MV-4-11 (cell line): ENCODE data around the gene MT1M.
A peak's percentile ranks its signal among the peaks of the same experiment; 100 is the strongest.

ENCODE experiments used
- DNase-seq: peaks from one replicate; lab custom pipeline; 2025; lab: John Stamatoyannopoulos, UW

Gene MT1M

DNA sequence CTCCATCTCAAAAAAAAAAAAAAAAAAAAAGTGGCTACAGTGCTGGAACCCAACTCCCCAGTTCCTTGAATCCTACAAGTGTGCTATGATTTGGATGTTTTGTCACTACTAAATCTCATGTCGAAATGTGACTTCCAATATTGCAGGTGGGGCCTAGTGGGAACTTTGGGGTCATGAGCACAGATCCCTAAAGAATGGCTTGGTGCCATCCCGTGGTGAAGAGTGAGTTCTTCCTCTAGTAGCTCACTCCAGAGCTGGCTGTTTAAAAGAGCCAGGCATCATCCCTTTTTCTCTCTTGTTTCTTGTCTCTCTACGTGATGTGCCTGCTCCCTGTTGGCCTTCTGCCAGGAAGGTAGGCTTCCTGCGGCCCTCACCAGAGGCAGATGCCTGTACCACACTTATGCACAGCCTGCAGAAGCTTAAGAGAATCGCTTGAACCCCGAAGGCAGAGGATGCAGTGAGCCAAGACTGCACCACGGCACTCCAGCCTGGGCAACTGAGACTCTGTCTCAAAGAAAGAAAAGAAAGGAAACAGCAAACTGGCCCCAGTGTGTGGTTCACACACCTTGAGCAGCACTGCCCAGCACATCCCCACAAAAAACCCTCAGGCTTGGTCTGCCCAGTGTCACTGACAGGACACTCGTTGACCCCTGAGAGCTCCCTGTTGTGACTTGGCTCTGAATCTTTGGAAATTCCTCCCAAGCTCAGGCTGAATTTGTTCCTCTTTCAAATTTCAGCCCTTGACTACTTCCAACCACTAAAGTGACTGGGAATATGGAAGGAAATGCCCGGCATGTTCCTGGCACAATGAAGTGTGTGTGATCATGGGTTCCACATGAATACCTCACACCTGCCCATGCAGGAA, 3.7 kb upstream of the MT1M start:
- no peak for DNase-seq

DNA sequence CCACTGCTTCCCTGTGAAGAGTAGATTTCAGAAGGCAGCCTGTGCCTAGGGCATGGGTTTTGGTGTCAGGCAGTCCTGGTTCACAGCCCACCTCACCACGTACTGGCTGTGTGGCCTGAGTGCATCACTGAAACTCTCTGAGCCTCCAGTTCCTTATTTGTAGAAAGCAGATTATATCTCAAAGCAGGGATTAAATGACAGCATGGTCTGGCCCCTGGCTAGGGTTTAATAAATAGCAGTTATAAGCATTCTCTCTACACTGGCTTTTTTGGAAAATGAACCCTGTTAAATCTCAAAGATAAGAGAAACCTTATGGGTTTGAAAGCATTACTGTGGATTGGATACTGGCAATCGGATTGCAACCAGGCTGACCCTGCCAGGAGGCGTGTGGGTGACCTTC, 2.9 kb upstream of the MT1M start:
- DNase-seq: peak; percentile 34

DNA sequence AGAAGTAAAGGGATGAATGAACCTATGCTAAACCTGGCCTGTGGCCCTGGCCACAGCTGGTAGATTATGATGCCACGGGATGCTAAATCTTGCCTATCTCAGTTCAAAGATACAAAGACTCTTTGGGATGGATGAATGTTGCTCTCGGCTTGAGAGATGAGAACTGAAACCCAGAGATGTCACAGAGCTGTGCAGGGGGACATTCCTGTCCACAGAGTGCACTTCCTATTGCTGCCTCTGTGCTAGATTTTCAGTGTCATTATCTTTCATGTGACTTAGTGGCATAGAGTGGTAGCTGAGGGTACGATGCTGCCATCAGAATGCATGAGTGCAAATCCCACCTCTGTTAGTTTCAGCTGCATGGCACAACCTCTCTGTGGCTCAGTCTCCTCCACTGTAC, 2.3 kb upstream of the MT1M start:
- peak; percentile 65 for DNase-seq

DNA sequence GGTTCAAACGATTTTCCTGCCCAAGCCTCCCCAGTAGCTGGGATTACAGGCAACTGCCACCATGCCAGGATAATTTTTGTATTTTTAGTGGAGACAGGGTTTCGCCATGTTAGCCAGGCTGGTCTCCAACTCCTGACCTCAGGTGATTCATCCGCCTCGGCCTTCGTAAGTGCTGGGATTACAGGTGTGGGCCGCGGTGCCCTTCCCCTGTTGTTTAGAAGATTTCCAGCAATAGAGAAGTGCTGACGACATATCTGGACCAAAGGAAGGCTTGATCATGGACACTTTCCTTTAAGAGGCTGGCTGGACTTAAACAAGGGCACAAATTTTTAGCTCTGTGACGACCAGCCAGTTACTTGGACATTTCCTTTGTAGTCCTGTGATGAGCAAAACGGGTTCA, 1.3 kb upstream of the MT1M start:
- DNase-seq: no peak

DNA sequence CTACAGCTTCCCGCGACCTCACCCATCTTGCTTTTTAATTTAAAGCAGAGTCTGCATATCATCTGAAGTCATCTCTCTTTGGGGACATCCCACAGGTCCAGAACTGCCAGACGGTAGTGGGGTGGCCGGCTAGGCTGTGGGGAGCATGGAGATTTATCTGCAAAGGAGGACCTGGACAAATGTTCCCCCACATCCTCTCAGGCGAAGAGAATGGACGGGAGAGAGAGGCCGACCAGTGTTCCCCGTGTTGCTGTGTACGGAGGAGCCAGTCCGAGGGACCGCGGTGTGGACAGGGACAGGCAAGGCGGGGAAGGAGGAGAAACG, 665 bp upstream of the MT1M start:
- DNase-seq: no peak

DNA sequence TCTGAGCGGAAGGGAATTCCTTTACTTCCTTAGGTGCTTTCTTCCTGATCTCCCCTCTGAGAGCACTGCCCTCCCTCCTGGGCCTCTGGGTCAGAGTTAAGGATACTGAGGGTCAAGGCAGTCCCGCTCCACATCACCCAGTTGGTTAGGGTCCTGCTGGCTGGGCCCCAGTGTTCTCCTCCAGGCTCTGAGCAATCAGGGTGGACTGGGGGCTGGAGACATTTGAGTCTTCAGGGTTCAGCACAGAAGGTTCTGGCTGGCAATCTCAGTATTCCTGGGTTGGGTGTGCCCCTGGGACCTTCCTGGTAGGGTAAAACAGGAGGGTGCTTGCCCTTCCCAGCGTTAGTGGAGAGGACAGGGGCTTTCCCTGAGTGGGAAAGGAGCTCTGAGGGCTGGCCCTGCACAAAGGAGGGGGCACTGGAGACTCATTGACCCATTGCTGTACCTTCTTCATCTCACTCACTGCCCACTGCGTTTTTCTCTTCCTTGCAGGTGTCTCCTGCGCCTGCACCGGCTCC, 448 bp downstream of the MT1M start:
- DNase-seq: no peak

DNA sequence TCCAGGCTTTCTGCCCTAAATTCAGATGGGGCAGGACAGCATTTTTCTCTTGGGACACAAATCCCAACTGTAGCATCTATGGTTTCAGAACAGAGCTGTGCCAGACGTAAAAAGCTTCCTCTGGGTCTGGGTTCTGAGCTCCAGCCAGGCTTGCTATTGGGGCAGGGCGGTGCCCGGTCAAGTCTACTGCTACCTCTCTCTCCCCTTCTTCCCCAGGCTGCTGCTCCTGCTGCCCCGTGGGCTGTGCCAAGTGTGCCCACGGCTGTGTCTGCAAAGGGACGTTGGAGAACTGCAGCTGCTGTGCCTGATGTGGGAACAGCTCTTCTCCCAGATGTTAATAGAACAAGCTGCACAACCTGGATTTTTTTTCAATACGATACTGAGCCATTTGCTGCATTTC, 1.1 kb downstream of the MT1M start:
- DNase-seq: no peak

DNA sequence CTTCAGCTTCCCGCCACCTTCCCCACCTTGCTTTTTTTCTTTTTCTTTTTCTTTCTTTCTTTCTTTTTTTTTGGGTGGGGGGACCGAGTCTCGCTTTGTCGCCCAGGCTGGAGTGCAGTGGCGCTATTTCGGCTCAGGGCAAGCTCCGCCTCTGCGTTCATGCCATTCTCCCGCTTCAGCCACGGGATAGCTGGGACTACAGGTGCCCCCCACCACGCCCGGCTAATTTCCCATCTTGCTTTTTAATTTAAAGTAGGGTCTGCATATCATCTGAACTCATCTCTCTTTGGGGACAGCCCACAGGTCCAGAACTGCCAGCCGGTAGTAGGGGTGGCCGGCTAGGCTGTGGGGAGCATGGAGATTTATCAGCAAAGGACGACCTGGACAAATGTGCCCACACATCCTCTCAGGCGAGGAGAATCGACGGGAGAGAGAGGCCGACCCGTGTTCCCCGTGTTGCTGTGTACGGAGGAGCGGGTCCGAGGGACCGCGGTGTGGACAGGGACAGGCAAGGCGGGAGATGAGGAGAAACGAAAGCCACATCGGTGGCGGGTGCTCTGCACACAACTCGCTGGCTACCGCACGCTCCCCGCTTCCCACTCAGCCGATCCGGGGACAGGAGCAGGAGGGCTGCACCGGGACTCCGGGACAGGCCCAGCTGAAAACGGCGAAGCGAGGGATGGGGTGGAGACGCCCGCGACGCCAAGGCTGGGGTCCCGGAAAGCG, 2.4 kb downstream of the MT1M start:
- no peak for DNase-seq

DNA sequence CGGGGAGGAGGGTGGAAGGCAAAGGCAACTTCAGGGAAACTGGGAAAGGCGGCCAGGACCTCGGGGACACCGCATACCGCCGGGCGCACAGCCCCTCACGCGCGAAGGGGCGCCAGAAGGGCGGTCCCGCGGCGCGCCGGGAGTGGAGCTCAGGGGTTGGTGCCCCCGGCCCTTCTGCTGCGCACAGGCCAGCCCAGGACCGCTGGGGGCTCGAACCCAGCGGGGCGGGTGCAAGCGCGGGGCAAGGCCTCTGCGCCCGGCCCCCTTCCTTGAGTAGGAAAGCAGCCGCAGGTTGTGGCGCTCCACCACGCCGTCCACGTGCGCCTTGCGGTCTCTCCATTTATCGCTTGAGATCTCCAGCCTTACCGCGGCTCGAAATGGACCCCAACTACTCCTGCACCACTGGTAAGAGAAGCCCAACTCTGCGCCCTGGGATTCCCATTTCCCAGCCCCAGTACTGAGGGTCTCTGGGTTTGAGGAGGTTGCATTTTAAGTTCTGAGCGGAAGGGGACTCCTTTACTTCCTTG, 3.0 kb downstream of the MT1M start:
- DNase-seq: no peak

DNA sequence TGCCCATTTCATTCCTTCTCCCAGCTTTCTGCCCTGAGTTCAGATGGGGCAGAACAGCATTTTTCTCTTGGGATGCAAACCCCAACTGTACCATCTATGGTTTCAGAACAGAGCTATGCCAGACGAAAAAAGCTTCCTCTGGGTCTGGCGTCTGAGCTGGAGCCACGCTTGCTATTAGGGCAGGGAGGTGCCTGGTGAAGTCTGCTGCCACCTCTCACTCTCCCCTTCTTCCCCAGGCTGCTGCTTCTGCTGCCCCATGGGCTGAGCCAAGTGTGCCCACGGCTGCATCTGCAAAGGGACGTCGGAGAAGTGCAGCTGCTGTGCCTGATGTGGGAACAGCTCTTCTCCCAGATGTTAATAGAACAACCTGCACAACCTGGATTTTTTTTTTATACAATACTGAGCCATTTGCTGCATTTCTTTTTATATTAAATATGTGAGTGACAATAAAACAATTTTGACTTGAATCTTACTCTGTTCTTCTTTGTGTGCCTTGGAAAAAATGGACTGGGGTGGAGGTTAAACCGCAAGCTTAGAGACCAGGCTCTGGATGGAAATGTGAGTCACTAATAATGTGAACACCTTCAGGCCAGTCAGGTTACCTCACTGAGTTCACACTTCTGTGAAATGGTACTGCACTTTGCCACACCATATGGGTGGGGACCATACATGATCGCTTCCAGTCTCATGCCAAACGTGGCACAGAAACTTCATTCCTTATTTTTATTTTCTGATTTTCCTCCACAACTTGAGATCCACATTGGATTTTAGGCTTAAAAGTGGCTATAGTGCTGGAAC, 4.4 kb downstream of the MT1M start:
- DNase-seq: no peak

DNA sequence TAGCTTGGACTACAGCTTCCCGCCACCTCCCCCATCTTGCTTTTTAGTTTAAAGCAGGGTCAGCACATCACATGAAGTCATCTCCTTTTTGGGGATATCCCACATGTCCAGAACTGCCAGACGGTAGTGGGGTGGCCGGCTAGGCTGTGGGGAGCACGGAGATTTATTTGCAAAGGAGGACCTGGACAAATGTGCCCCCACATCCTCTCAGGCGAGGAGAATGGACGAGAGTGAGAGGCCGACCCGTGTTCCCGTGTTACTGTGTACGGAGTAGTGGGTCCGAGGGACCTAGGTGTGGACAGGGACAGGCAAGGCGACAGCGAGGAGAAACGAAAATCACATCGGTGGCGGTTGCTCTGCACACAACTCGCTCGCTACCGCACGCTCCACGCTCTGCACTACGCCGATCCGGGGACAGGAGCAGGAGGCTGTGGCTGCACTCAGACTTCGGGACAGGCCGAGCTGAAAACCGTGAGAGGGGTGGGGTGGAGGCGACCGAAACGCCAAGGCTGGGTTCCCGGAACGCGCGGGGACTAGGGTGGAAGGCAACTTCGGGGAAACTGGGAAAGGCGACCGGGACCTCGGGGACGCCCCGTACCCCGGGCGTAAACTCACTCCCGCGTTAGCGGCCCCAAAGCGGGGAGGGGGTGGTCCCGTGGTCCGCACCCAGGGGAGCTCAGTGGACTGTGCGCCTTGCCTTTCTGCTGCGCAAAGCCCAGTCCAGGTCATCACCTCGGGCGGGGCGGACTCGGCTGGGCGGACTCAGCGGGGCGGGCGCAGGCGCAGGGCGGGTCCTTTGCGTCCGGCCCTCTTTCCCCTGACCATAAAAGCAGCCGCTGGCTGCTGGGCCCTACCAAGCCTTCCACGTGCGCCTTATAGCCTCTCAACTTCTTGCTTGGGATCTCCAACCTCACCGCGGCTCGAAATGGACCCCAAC, 5.6 kb downstream of the MT1M start, which contains the start of gene MT1A:
TSS of gene MT1A (plus strand) at position 853 of the 937 bp plus-strand sequence. CDS start at position 926, 73 bp downstream.
- no peak for DNase-seq

DNA sequence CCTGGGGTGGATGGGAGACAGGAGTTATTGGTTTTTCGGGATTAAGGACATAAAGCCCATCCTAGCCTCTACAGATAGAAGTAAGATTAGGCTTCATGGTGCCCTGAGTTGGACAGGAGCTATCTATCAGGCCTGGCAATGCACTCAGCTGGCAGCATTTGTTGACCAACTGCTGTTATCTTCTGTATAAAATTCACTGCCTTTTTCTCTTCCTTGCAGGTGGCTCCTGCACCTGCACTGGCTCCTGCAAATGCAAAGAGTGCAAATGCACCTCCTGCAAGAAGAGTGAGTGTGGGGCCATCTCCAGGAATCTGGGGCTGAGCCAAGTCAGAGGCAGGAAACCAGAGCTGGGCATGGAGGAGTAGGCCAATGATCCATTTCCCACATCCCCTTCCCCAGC, 6.6 kb downstream of the MT1M start:
- DNase-seq: no peak

DNA sequence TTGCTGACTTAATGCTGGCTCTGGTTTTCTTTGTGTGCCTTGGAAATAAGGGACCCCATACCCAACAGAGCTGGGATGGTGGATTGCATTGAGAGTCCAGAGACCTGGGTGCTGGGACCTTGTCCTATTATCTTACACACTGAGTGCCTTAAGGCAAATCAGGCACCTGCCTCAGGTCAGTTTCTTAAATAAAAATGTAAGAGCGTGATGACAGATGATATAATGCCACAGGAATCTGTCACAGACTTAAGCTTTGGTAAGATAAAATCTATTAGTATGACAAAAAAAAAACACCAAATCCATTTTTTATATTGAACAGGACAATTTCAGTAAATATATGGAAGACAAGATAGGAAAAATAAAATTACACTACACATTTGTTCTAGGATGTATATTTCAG, 7.6 kb downstream of the MT1M start:
- DNase-seq: no peak

DNA sequence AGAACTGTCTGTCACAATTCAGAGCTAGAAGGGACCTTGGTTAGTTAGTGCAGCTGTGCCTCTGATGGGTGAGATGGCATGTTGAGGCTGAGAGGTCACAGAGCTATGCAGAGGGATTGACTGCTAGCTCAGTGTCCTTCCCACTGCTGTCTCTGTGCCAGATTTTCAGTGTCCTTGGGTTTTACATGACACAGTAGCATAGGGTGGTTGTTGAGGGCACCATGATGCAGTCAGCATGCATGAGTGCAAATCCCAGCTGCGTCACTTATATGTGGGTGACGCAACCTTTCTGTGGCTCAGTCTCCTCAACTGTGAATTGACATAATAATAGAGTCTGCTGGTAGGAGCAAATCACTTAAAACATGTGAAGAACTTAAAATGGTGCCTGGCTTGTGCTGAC, 8.7 kb downstream of the MT1M start:
- no peak for DNase-seq

DNA sequence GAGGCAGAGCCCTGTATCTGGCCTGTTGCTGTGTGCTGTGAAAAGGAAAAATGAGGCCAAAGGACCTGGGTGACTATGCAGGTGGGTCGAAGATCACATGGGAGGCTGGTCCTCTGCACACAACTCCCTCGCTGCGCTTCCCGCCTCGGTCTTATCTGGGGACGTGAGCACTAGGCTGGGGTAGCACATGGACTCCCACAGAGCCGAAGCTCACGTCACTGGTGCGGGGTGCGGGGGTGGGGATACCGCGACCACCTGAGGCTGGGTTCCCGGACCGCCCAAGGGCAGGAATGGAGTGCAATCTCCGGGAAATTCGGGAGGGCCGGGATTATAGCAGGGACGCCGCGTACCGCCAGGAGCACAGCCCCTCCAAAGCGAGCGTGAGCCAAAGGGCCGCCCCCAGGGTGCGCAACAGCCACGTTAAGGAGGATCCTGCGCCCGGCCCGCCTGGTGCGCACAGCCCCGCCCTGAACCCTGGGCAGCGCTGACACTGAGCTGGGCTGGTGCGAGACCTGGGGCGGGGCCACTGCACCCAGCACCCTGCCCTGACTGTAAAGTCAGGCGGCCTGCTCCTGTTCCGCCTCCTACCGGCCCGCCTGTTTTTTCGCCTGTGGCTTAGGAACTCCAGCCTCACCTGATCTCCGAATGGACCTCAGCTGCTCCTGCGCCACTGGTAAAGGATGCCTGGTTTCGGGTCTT, 10.8 kb downstream of the MT1M start:
- peak; percentile 59 for DNase-seq

DNA sequence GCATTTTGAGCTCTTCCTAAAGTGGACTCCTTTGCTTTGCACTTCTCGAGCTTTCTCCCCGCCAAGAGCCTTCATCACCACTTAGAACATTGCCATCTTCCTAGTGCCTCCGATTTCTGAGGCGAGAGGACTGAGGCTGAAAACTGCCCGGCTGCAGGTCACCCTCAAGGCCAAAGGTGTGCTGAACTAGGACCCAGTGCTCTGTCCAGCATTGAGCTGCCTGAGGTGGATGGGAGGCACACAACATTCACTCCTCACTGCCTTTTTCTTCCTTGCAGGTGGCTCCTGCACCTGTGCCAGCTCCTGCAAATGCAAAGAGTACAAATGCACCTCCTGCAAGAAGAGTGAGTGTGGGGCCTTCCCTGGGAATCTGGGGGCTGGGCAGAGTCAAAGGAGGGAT, 11.4 kb downstream of the MT1M start:
- DNase-seq: no peak

DNA sequence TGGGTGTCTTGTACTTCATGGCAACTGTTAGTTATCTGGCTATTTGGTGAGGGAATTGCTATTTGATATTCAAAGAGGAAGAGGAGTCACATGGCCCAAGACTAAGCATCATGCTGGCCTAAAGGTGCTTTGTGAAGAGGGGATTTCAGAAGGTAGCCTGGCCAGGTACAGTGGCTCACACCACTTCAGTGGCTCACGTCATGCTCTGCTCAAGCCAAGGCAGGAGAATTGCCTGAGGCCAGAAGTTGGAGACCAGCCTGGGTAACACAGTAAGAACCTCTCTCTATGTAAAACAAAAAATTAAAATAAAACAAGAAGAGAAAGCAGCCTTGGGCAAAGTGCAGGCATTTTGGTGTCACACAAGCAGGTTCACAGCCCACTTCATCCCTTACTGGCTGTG, 12.9 kb downstream of the MT1M start:
- no peak for DNase-seq

DNA sequence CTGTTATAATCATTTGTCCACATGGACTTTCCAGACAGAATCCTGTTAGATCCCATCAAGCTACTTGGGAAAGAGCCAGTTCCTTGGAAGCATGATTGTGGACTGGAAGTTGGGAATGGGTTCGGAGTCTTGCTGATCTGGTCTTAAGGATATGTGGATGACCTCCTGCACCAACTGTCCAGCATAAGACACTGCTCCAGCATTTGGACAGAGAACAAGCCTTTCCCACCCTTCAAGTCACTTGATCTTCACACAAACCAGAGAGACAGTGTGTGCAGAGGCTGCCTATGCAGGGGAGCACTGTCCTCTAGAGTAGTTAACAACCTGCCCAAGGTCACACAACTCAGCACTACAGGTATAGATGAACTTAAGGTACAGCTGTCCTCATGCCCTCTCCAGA, 13.4 kb downstream of the MT1M start:
- no peak for DNase-seq

DNA sequence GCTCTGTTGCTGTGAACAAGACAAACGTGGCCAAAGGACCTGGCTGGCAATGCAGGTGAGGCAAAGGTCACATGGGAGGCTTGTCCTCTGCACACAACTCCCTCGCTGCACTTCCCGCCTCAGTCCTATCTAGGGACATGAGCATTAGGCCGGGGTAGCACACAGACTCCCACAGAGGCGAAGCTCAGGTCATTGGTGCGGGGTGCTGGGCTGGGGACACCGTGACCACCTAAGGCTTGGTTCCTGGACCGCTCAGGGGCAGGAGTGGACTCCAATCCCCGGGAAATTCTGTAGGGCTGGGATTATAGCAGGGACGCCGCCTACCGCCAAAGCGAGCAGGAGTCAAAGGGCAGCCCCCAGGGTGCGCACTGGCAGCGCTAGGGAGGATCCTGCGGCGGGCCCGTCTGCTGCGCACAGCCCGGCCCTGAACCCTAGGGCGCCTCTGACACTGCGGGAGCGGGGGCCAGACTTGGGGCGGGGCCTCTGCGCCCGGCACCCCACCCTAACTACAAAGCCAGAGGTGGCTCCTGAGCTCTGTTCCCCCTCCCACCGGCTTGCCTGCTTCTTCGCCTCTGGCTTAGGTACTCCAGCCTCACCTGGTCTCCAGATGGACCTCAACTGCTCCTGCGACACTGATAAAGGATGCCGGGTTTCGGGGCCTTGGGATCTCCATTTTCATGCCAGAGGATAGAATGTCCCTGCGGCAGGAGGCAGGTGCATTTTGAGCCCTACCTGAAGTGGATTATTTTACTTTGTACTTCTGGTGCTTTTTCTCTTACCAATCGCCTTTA, 15.4 kb downstream of the MT1M start:
- no peak for DNase-seq

DNA sequence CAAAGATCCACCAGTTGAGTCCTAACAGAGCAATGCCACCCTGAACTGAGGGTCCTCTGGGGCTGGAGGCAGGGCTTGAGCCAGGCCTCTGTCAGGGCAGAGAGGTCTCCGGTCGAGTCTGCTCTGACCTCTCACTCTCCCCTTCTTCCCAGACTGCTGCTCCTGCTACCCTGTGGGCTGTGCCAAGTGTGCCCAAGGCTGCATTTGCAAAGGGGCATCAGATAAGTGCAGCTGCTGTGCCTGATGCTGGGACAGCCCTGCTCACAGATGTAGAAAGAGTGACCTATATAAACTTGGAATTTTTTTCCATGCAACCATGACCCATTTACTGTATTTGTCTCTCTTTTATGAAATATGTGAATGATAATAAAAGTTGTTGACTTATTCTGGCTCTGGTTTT, 16.8 kb downstream of the MT1M start:
- no peak for DNase-seq
